Mesenchymal stem cell (in vitro differentiated cells and primary cell): ENCODE data around the gene MAPKAPK2.

ENCODE experiments used
- DNase-seq: peaks from one replicate; pipeline ENCODE4 v3.0.0-alpha.2; 2013
- H2AFZ ChIP-seq: one replicate; pipeline ENCODE4 v1.6.1; 2013; ENCODE audit warnings: low read depth, mild to moderate bottlenecking, control low read depth, inconsistent platforms, low read length, moderate library complexity
- H2AK5ac ChIP-seq: 2 replicates; pipeline ENCODE4 v1.6.1; 2013; ENCODE audit warnings: low read length, moderate library complexity, mild to moderate bottlenecking, inconsistent platforms; ENCODE audit not compliant: severe bottlenecking
- H2BK120ac ChIP-seq: one replicate; pipeline ENCODE4 v1.6.1; 2013; ENCODE audit warnings: low read depth, mild to moderate bottlenecking, inconsistent platforms, low read length, moderate library complexity
- H2BK12ac ChIP-seq, 2 experiments: one replicate each; pipeline ENCODE4 v1.6.1; 2013; ENCODE audit warnings: inconsistent platforms in 2 of 2, low read length in 2 of 2, mild to moderate bottlenecking in 2 of 2, moderate library complexity in 2 of 2, control low read depth in 1 of 2
- H2BK15ac ChIP-seq: one replicate; pipeline ENCODE4 v1.6.1; 2013; ENCODE audit warnings: mild to moderate bottlenecking, low read depth, inconsistent platforms; ENCODE audit not compliant: poor library complexity, severe bottlenecking
- H2BK5ac ChIP-seq: 2 replicates; pipeline ENCODE4 v1.6.1; 2013; ENCODE audit warnings: low read depth, mild to moderate bottlenecking, low read length, control low read depth, inconsistent platforms; ENCODE audit not compliant: poor library complexity, severe bottlenecking
- H3K14ac ChIP-seq, 2 experiments: one replicate each; pipeline ENCODE4 v1.6.1; 2013; ENCODE audit warnings: inconsistent platforms in 2 of 2, low read length in 2 of 2, control low read depth in 1 of 2, mild to moderate bottlenecking in 1 of 2, moderate library complexity in 1 of 2
- H3K18ac ChIP-seq, 2 experiments: one replicate each; pipeline ENCODE4 v1.6.1; 2013; ENCODE audit warnings: inconsistent platforms in 2 of 2, low read length in 2 of 2, control low read depth in 1 of 2, low read depth in 1 of 2, mild to moderate bottlenecking in 1 of 2
- H3K23ac ChIP-seq, 2 experiments: one replicate each; pipeline ENCODE4 v1.6.1; 2013; ENCODE audit warnings: inconsistent platforms in 2 of 2, low read length in 2 of 2, mild to moderate bottlenecking in 2 of 2, moderate library complexity in 2 of 2, control low read depth in 1 of 2
- H3K27ac ChIP-seq: 2 replicates; pipeline ENCODE4 v1.5.1; 2013; ENCODE audit warnings: mild to moderate bottlenecking, moderate library complexity, low read length, control low read depth, inconsistent platforms; ENCODE audit not compliant: poor library complexity, severe bottlenecking
- H3K27me3 ChIP-seq, 2 experiments: 2 replicates each; pipeline versions ENCODE4 v1.6.1 to v1.7.0; 2013; ENCODE audit warnings: low read length in 2 of 2, mild to moderate bottlenecking in 2 of 2, moderate library complexity in 2 of 2, control low read depth in 1 of 2, inconsistent platforms in 1 of 2; ENCODE audit not compliant: control insufficient read depth in 1 of 2, insufficient read depth in 1 of 2
- H3K36me3 ChIP-seq, 2 experiments: 2 replicates each; pipeline versions ENCODE4 v1.6.1 to v1.7.0; 2013; ENCODE audit warnings: low read length in 2 of 2, control low read depth in 1 of 2, inconsistent platforms in 1 of 2, low read depth in 1 of 2, mild to moderate bottlenecking in 1 of 2; ENCODE audit not compliant: insufficient read depth in 2 of 2, control insufficient read depth in 1 of 2
- H3K4ac ChIP-seq, 2 experiments: one replicate each; pipeline ENCODE4 v1.6.1; 2013; ENCODE audit warnings: inconsistent platforms in 2 of 2, low read length in 2 of 2, mild to moderate bottlenecking in 2 of 2, moderate library complexity in 2 of 2, control low read depth in 1 of 2, low read depth in 1 of 2
- H3K4me1 ChIP-seq: 2 replicates; pipeline ENCODE4 v1.6.1; 2013; ENCODE audit warnings: low read depth, low read length, control low read depth; ENCODE audit not compliant: control insufficient read depth, insufficient read depth
- H3K4me2 ChIP-seq: 2 replicates; pipeline ENCODE4 v1.6.1; 2013; ENCODE audit warnings: low read length, mild to moderate bottlenecking, inconsistent platforms; ENCODE audit not compliant: poor library complexity, severe bottlenecking
- H3K4me3 ChIP-seq, 2 experiments: 2 replicates each; pipeline versions ENCODE4 v1.5.1 to v1.7.0; 2013; ENCODE audit warnings: low read length in 2 of 2, mild to moderate bottlenecking in 2 of 2, control low read depth in 1 of 2, low read depth in 1 of 2; ENCODE audit not compliant: insufficient read depth in 1 of 2
- H3K79me1 ChIP-seq: replicated peaks from 2 replicates; pipeline ENCODE4 v1.6.1; 2013; ENCODE audit warnings: mild to moderate bottlenecking, control low read depth, low read length, inconsistent platforms; ENCODE audit not compliant: poor library complexity, severe bottlenecking
- H3K9ac ChIP-seq: 2 replicates; pipeline ENCODE4 v1.7.0; 2013; ENCODE audit warnings: mild to moderate bottlenecking, low read length, moderate library complexity
- H3K9me3 ChIP-seq: 2 replicates; pipeline ENCODE4 v1.7.0; 2013; ENCODE audit warnings: mild to moderate bottlenecking, low read length; ENCODE audit not compliant: control insufficient read depth
- H4K8ac ChIP-seq: one replicate; pipeline ENCODE4 v1.6.1; 2013; ENCODE audit warnings: inconsistent platforms, mild to moderate bottlenecking, low read length, moderate library complexity
- H4K91ac ChIP-seq: one replicate; pipeline ENCODE4 v1.6.1; 2013; ENCODE audit warnings: mild to moderate bottlenecking, low read length, inconsistent platforms
- WGBS: methylation state at CpG from one replicate; pipeline ENCODE4 v1.1.7; 2013; ENCODE audit warnings: mixed read lengths; 5-methylcytosine and 5-hydroxymethylcytosine counted together

The MAPKAPK2 gene

GRCh38 chr1:206716159-206716869 is 31.6 kb downstream of the MAPKAPK2 start:
- peak overlapping the region; percentile 15 to 25 for H2BK12ac ChIP-seq
- H3K4me2 ChIP-seq, result no peak overlapping the region
- no peak overlapping the region for H3K4ac ChIP-seq
- peak overlapping the region; percentile 48 for H4K91ac ChIP-seq
- no peak overlapping the region for H3K27ac ChIP-seq
- H3K36me3 ChIP-seq, result no peaks in the 10 kb centered on the region
- H3K9ac ChIP-seq, result no peak overlapping the region
- H3K14ac ChIP-seq, result no peak overlapping the region
- H2BK5ac ChIP-seq, result no peak overlapping the region
- H2BK15ac ChIP-seq, result peak overlapping the region; percentile 79
- H3K4me1 ChIP-seq, result peaks cover 24% of the 10 kb centered on the region
- peak overlapping the region in 1 of 2 experiments; percentile 67 for H3K18ac ChIP-seq
- peak overlapping the region; percentile 1 for H2BK120ac ChIP-seq
- no peak overlapping the region for H3K4me3 ChIP-seq
- H2AFZ ChIP-seq, result no peak overlapping the region
- no peak overlapping the region for H3K23ac ChIP-seq
- H4K8ac ChIP-seq, result peak overlapping the region; percentile 84
- no peak for DNase-seq
- 81% methylated on average over 6 of the region's 11 CpGs for WGBS
- H3K9me3 ChIP-seq, result no peaks in the 10 kb centered on the region
- H3K79me1 ChIP-seq, result peaks cover 6% of the 10 kb centered on the region
- no peaks in the 10 kb centered on the region for H3K27me3 ChIP-seq
- H2AK5ac ChIP-seq, result no peak overlapping the region

- Histone ChIP-seq H2BK12ac (no peak overlapping the region), H3K27ac (no peak overlapping the region), H4K8ac (no peak overlapping the region), H2AK5ac (no peak overlapping the region), H3K4me2 (no peak overlapping the region), H2BK15ac (peak overlapping the region; percentile 63), H2AFZ (no peak overlapping the region), H3K9me3 (no peaks in the 10 kb centered on the region), H3K14ac (no peak overlapping the region), H3K9ac (no peak overlapping the region), H3K36me3 (no peaks in the 10 kb centered on the region), H3K23ac (no peak overlapping the region), H3K79me1 (peaks cover 6% of the 10 kb centered on the region), H3K27me3 (no peaks in the 10 kb centered on the region), H3K4ac (peak overlapping the region in 1 of 2 experiments; percentile 39), H3K4me3 (no peak overlapping the region), H4K91ac (no peak overlapping the region), H2BK120ac (no peak overlapping the region), H2BK5ac (no peak overlapping the region), H3K18ac (peak overlapping the region in 1 of 2 experiments; percentile 12), H3K4me1 (peaks cover 26% of the 10 kb centered on the region)
- 66% methylated on average over 6 of the region's 8 CpGs for WGBS
- peak; percentile 58 for DNase-seq
Observed at GRCh38 chr1:206716870-206717673, 32.4 kb downstream of the MAPKAPK2 start.

- H3K9ac ChIP-seq, result no peak overlapping the region
- peaks cover 6% of the 10 kb centered on the region for H3K79me1 ChIP-seq
- 100% methylated on average over 1 of the region's 1 CpG for WGBS
- H3K18ac ChIP-seq, result no peak overlapping the region
- no peak overlapping the region for H3K23ac ChIP-seq
- no peak overlapping the region for H3K27ac ChIP-seq
- no peak overlapping the region for H2BK120ac ChIP-seq
- H3K4me2 ChIP-seq, result no peak overlapping the region
- no peak overlapping the region for H4K8ac ChIP-seq
- no peaks in the 10 kb centered on the region for H3K9me3 ChIP-seq
- H3K4me1 ChIP-seq, result peaks cover 27% of the 10 kb centered on the region
- no peak overlapping the region for H2BK15ac ChIP-seq
- no peak overlapping the region for H3K14ac ChIP-seq
- H2AK5ac ChIP-seq, result no peak overlapping the region
- H2BK5ac ChIP-seq, result no peak overlapping the region
- H4K91ac ChIP-seq, result no peak overlapping the region
- no peak overlapping the region for H3K4me3 ChIP-seq
- H3K36me3 ChIP-seq, result no peaks in the 10 kb centered on the region
- no peak for DNase-seq
- H2AFZ ChIP-seq, result no peak overlapping the region
- no peak overlapping the region for H3K4ac ChIP-seq
- H2BK12ac ChIP-seq, result no peak overlapping the region
- no peaks in the 10 kb centered on the region for H3K27me3 ChIP-seq
Observed at GRCh38 chr1:206717674-206717989, 32.9 kb downstream of the MAPKAPK2 start.

GRCh38 chr1:206719169-206719839 is 34.6 kb downstream of the MAPKAPK2 start:
- Histone ChIP-seq H3K4ac (no peak overlapping the region), H3K4me1 (peaks cover 37% of the 10 kb centered on the region), H3K4me3 (no peak overlapping the region), H3K9ac (no peak overlapping the region), H3K36me3 (no peaks in the 10 kb centered on the region), H4K91ac (no peak overlapping the region), H2AFZ (no peak overlapping the region), H2AK5ac (no peak overlapping the region), H3K27me3 (no peaks in the 10 kb centered on the region), H2BK15ac (no peak overlapping the region), H4K8ac (no peak overlapping the region), H3K9me3 (no peaks in the 10 kb centered on the region), H3K79me1 (peaks cover 4% of the 10 kb centered on the region), H3K18ac (no peak overlapping the region), H3K4me2 (no peak overlapping the region), H2BK5ac (no peak overlapping the region), H3K14ac (no peak overlapping the region), H2BK12ac (no peak overlapping the region), H3K27ac (no peak overlapping the region), H2BK120ac (no peak overlapping the region), H3K23ac (no peak overlapping the region)
- 83% methylated on average over 5 of the region's 10 CpGs for WGBS
- DNase-seq, result no peak
